Smooth muscle cell (in vitro differentiated cells): ENCODE data around the gene PC. TPM values are rescaled to one million over a fixed set of nuclear protein-coding genes. Genes with fewer than 3 reads are reported as not detected.
A peak's percentile ranks its signal among the peaks of the same experiment; 100 is the strongest.

ENCODE experiments used
- DNase-seq: peaks from one replicate; lab custom pipeline; 2025; ENCODE audit not compliant: unreplicated experiment; lab: John Stamatoyannopoulos, UW
- H2AFZ ChIP-seq: fragments of 200-600 bp; sonication (generic); 2 replicates; pipeline ENCODE4 v1.6.0; 2016; ENCODE audit warnings: antibody characterized with exemption, low read depth, mild to moderate bottlenecking
- H3F3A ChIP-seq: fragments of 200-600 bp; sonication (generic); 2 replicates; pipeline ENCODE4 v1.6.0; 2017; ENCODE audit warnings: antibody characterized with exemption, low read depth
- H3K27ac ChIP-seq: fragments of 200-600 bp; sonication (generic); 2 replicates; pipeline ENCODE4 v1.5.1; 2016; ENCODE audit warnings: low read depth, mild to moderate bottlenecking
- H3K27me3 ChIP-seq: fragments of 200-600 bp; sonication (generic); 2 replicates; pipeline ENCODE4 v1.6.1; 2016; ENCODE audit warnings: low read depth, mild to moderate bottlenecking
- H3K36me3 ChIP-seq: fragments of 200-600 bp; sonication (generic); 2 replicates; pipeline ENCODE4 v1.5.1; 2016; ENCODE audit warnings: low read depth
- H3K4me1 ChIP-seq: fragments of 200-600 bp; sonication (generic); 2 replicates; pipeline ENCODE4 v1.5.1; 2016; ENCODE audit warnings: low read depth
- H3K4me2 ChIP-seq: fragments of 200-600 bp; sonication (generic); 2 replicates; pipeline ENCODE4 v1.6.0; 2016; ENCODE audit warnings: mild to moderate bottlenecking
- H3K4me3 ChIP-seq: fragments of 200-600 bp; sonication (generic); 2 replicates; pipeline ENCODE4 v1.5.1; 2016; ENCODE audit warnings: mild to moderate bottlenecking
- H3K79me2 ChIP-seq: fragments of 200-600 bp; sonication (generic); 2 replicates; pipeline ENCODE4 v1.6.0; 2016; ENCODE audit warnings: low read depth, mild to moderate bottlenecking
- H3K9ac ChIP-seq: fragments of 200-600 bp; sonication (generic); 2 replicates; pipeline ENCODE4 v1.6.0; 2016; ENCODE audit warnings: low read depth
- H3K9me3 ChIP-seq: fragments of 200-600 bp; sonication (generic); replicated peaks from 2 replicates; pipeline ENCODE4 v1.5.1; 2016; ENCODE audit warnings: low read depth
- H4K20me1 ChIP-seq: fragments of 200-600 bp; sonication (generic); 2 replicates; pipeline ENCODE4 v1.6.0; 2016; ENCODE audit warnings: low read depth
- CTCF ChIP-seq: fragments of 200-600 bp; sonication (generic); IDR thresholded peaks from 2 replicates; pipeline ENCODE4 v1.5.1; 2017; ENCODE audit warnings: borderline replicate concordance, mild to moderate bottlenecking, antibody characterized with exemption; ENCODE audit not compliant: insufficient read depth, poor library complexity, severe bottlenecking
- WGBS: methylation state at CpG from one replicate; pipeline ENCODE4 v1.1.7; 2016; ENCODE audit warnings: low lambda C conversion rate; 5-methylcytosine and 5-hydroxymethylcytosine counted together
- polyA plus RNA-seq: library from polyadenylated mRNA; unstranded; fragments of >200 nt; fragmentation: Nextera tagmentation; extraction: Ambion mirVana; gene quantifications from 2 replicates; pipeline ENCODE4 v1.2.1, GENCODE V29; 2016
- total RNA-seq: library from RNA; depleted of rRNA; stranded (reverse); fragments of >200 nt; gene quantifications from 2 replicates; pipeline ENCODE4 v1.2.3, GENCODE V29; 2014

The PC gene
- total and polyA plus RNA-seq, 2 experiments from 2014 or later: 11.8 to 36.1 TPM

GRCh38 chr11:66844496-66845142, 113.6 kb downstream of the PC start:
- Histone ChIP-seq H3K4me2 (peak overlapping the region; percentile 93), H3K36me3 (no peaks in the 10 kb centered on the region), H3K27ac (no peak overlapping the region), H4K20me1 (peaks cover 14% of the 10 kb centered on the region), H3K27me3 (no peaks in the 10 kb centered on the region), H3K9ac (peak overlapping the region; percentile 97), H3K4me1 (peaks cover 4% of the 10 kb centered on the region), H3K79me2 (peaks cover 40% of the 10 kb centered on the region), H3K4me3 (peak overlapping the region; percentile 91), H3K9me3 (no peaks in the 10 kb centered on the region), H2AFZ (no peak overlapping the region), H3F3A (peaks cover 4% of the 10 kb centered on the region)
- TF ChIP-seq CTCF: no peak
- no peak for DNase-seq
- 95% methylated on average over 12 of the region's 12 CpGs for WGBS

- H2AFZ ChIP-seq: no peak overlapping the region
- peaks cover 4% of the 10 kb centered on the region for H3K4me1 ChIP-seq
- H3K36me3 ChIP-seq: no peaks in the 10 kb centered on the region
- H3K4me2 ChIP-seq: peak overlapping the region; percentile 93
- no peak for TF ChIP-seq CTCF
- H3K79me2 ChIP-seq: peaks cover 40% of the 10 kb centered on the region
- no peaks in the 10 kb centered on the region for H3K9me3 ChIP-seq
- no peaks in the 10 kb centered on the region for H3K27me3 ChIP-seq
- H4K20me1 ChIP-seq: peaks cover 14% of the 10 kb centered on the region
- peak overlapping the region; percentile 97 for H3K9ac ChIP-seq
- H3K27ac ChIP-seq: peak overlapping the region; percentile 96
- 22% methylated on average over 16 of the region's 16 CpGs for WGBS
- peak overlapping the region; percentile 91 for H3K4me3 ChIP-seq
- no peak for DNase-seq
- peaks cover 4% of the 10 kb centered on the region for H3F3A ChIP-seq
These were observed 114.2 kb downstream of the PC start for GRCh38 chr11:66843776-66844495.

GRCh38 chr11:66842896-66843775, 115.0 kb downstream of the PC start, which contains the start of gene RCE1:
RCE1 (plus strand) TSS chr11:66843441; CDS start chr11:66843456, 15 bp downstream.
- Histone ChIP-seq H3K36me3 (no peaks in the 10 kb centered on the region), H3K4me3 (peak within 1 kb of the TSS; percentile 91), H3K9me3 (no peaks in the 10 kb centered on the region), H3K9ac (peak within 1 kb of the TSS; percentile 97), H3F3A (peaks cover 4% of the 10 kb centered on the region), H3K27me3 (no peaks in the 10 kb centered on the region), H2AFZ (peak within 1 kb of the TSS; percentile 80), H3K4me2 (peak within 1 kb of the TSS; percentile 93), H3K4me1 (peaks cover 4% of the 10 kb centered on the region), H3K79me2 (peaks cover 40% of the 10 kb centered on the region), H4K20me1 (peaks cover 14% of the 10 kb centered on the region), H3K27ac (peak within 1 kb of the TSS; percentile 96)
- DNase-seq: peak; percentile 71
- under 1% methylated on average over 72 of the region's 98 CpGs for WGBS
- TF ChIP-seq CTCF: no peak
